Stimulated activated CD8-positive, alpha-beta memory T cell treated with anti-CD3 and anti-CD28 coated beads, Interleukin-4, amount 100 ng/mL, for 24 hours (primary cell): ENCODE measurements around the gene GABBR2.
"Not testable (repeated sequence)": the region's sequence is repeated elsewhere in the genome, so short reads cannot be mapped to it uniquely, and the experiment has no call there.

ENCODE experiments used
- DNase-seq: peaks from one replicate; pipeline ENCODE4 v3.0.0-alpha.2; 2020; ENCODE audit warnings: low read depth

GABBR2 gene

DNA sequence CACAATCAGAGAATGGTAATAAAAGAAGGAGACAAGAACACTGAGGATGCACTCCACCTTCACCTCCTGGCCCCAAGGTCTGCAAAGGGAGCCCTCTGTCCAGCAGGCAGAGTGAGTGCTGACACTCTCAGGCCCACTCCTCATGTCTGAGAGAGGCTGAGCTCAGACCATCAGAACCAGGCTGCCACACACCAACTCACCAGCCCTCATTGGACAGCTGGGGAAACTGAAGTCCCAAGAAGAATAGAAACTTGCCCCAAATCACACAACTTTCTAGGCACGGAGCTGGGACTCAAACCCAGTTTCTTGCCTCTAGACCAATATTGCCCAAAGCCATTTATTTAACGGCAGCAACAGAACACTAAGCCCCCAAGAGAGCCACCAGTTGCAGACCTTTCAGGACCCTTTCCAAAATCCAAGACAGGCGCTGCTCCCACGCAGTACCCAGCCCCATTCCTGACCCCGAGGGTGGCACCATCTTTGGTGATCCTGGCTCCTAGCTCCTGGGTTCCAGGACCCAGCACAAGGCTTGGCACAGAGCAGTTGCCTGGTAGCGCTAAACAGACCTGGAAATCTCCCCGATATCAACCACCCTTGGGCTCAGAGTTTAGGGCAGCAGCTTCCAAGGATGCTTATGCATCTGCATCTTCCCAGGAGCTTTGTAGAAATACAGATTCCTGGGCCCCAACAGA lies 192.4 kb downstream of the GABBR2 start:
- DNase-seq, result no peak

DNA sequence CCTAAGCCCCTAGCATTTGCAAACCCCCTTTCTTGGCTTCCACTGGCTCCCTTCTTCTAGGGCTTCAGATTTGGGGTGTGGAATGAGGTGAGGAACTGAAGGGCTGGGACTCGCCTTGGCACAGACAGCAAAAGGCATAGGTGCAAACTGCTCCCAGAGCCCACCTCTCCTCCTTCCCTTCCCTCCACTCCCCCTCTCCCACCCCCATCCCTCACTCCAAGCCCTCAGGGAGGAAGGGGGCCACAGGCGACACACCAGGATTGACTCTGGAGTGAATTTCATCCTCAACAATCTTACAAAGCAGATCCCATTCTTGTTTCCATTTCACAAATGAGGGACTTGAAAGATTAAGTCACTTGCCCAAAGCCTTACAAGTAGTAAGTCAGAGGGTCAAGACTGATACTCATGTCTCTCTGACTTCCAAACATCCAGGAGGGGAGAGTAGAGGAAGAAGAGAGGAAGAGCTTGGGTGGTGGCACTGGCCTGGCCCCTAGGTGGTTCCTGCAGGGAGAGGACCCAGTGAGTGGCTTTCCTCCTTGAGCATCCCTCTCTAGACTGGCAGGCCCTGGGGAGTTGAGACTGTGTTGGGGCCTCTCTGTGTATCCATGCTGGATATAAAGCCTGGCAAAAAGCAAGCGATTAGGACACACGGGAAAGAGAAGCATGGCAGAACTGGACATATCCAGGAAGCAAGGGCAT lies 193.1 kb downstream of the GABBR2 start:
- no peak for DNase-seq

DNA sequence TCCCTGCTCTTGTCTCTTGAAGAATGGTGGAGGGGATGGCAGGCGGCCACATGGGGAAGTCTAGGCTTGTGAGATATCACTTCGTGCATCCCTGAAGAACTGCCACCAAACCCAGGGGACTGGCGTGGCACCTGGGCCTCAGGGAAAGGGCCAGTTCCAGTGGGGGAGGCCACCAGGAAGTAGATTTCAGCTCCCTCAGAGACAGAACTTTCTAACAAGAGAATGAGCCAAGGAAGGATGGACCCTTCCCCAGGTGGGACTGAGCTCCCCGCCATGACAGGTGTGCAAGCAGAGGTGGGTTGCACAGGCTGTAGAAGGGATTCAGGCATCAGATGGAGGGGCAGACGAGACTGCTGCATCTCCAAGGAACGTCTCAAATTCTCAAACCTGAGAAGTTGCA lies 193.9 kb downstream of the GABBR2 start:
- no peak for DNase-seq

DNA sequence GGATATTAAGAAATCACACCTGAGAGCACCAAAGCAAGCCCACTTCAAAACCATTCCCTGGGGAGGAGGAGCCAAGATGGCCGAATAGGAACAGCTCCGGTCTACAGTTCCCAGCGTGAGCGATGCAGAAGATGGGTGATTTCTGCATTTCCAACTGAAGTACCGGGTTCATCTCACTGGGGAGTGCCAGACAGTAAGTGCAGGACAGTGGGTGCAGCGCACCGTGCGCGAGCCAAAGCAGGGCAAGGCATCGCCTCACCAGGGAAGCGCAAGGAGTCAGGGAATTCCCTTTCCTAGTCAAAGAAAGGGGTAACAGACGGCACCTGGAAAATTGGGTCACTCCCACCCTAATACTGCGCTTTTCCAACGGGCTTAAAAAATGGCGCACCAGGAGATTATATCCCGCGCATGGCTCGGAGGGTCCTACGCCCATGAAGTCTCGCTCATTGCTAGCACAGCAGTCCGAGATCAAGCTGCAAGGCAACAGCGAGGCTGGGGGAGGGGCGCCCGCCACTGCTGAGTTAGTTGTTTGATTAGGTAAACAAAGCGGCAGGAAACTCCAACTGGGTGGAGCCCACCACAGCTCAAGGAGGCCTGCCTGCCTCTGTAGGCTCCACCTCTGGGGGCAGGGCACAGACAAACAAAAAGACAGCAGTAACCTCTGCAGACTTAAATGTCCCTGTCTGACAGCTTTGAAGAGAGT lies 200.4 kb downstream of the GABBR2 start:
- DNase-seq, result not testable (repeated sequence)

DNA sequence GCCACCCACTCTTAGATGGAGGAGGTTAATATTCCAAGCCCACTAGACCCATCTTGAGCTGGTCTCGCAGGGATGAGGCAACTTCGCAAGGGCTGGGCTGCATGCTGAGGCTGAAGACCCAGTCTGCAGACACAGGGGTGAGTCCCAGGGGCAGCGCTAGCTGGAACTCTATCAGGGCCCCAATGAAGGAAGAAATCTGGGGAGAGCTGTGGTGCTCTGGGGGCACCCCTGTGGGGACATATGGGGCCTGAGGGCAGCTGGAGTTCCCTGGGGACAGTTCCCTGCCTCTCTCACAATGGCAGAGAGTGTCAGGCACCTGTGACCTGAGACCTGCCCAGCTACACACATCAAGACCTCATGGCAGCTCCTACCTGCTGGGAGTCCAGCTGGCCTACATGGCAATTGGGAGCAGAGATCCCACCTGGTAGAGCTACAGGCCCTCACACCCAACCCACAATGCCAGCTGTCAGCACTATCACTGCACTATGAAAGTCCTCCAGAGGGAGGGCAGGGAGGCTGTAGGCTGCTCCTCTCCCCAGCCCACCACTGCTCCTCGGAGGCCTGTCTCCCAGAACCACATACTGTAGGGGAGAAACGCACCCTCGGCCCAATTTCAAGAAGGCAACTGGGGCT lies 202.2 kb downstream of the GABBR2 start:
- DNase-seq, result no peak

DNA sequence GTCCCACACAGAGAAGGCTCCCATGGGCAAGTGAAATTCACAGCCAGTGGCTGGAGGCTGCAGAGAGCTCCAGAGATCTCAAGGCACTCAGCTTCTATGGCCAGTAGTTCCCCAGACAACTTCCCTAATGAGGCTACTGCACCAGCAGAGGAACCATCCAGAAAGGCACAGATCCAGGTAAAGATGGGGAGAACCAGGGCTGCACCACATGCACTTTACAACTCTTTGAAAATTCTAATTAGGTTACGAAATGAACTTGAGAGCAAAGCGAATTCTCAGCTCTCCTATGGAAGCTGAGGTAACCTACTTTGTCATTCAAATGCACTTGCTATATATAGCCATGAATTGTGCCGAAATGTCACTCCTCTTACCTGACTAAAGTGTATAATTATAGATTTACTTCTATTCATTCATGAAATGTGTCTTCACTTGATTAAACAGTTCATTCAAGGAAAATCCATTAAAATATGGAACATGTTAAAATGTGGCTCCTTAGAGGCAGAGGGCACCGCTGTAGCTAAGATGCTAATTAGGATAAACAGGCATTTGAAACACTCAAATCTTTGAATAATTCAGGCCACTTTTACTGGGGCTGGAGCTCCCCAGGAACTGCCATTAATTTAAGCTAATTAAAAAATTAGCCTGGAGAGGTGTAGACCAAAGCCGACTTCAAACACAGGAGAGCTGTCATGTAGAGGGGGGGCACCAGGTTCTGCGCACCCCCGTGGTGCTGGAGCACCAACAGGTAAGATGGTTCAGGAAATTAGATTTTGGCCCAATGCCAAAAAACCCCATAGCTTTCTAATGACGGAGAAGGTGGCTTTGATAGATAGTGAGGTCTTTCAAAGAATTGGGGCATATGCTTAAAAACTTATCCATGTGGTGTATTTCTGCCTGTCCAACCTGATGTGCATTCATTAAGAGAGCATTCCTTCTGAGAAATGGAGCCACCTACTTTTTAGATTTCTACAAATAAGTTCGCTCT lies 204.1 kb downstream of the GABBR2 start:
- no peak for DNase-seq

DNA sequence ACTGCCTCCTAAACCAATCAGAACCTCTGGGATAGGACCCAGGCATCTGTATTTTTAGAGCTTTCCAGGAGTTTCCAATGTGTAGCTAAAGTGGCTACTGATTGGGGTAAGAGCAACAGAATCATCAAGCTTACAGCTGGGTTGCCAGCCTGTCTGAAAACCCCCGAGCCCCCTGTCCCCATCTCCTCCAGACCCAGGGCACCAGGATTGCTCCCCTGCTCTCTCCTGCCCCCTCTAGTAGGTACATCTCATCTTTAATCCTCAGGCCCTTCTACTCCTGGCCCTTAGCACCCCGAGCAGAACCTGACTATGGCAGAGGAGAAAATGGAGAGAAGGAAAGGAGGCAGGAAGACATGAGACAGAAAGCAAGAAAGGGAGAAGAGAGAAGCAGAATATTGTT lies 204.9 kb downstream of the GABBR2 start:
- no peak for DNase-seq

DNA sequence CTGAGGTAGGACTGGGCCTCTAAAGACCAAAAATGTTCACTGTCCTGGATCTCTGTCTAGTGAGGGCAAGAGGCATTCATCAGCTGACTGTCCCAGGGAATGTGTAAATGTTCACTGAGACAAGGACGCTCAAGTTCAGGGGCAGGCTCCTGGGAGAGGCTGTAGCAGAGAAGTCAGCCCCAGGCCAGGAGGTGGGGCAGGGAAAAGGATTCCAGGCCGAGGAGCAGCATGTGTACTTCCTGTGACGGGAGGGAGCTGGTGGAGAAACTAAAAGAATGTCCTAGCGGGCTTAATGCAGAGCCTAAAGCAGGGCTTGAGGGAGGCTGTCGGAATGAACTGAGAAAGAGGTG lies 205.8 kb downstream of the GABBR2 start:
- no peak for DNase-seq

DNA sequence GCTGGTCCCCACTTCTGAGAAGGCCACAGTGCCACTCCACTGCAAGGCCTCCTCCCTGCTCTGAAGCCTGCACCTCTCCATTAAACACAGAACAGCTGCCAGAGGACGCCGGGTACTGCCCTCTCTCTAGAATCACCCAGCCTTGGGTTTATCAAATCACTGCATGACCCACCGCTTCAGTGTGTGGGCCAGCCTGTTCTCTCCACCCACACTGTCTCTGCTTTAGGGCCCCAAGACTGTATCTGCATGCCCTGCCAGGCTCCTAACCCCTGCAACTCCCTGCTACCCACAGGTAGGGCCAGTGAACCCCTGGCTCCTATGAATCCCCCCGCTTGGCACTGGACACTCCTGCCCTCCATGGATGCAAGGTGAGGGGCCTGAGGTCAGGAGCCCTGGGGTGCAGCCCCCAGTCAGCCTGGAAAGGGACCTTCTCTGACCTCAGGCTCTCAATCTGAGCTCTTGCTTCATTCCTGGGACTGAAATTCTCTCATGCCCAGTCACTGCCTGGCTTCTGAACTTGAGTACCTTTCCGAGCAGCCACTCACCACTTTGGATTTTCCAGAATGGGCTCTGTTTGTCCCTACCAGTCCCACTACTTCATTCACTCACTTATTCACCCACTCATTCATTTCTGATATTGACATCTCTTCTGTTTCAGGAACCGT lies 206.3 kb downstream of the GABBR2 start:
- DNase-seq, result no peak

DNA sequence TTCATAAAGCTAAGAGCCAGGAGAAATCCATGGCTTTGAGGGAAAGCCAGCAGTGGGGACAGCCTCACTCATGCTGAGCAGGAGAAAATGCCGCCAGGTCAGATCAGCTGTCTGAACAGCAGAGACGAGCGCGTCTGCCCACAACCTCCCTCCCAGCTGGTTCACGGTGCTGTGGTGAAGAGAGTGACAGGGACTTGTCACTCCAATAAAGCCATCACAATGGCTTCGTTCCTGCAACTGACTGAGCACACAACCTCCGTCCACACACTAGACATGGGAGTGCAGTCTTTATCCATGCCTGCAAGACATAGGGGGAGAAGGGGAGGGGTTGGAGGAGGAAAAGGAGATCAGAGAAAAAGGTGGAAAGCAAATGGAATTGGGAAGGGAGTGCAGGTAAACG lies 206.9 kb downstream of the GABBR2 start:
- no peak for DNase-seq

DNA sequence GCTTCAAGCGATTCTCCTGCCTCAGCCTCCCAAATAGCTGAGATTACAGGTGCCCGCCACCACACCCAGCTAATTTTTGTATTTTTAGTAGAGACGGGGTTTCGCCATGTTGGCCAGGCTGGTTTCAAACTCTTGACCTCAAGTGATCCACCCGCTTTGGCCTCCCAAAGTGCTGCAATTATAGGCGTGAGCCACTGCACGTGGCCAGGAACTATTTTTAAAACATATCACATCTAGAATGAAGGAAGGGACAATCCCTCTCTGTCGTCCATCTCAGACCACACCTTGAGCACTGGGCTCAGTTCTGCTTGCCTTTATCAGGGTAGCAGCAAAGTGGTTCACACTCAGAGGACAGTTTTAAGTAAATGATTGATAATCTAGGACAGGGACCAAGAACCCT lies 207.5 kb downstream of the GABBR2 start:
- not testable (repeated sequence) for DNase-seq

DNA sequence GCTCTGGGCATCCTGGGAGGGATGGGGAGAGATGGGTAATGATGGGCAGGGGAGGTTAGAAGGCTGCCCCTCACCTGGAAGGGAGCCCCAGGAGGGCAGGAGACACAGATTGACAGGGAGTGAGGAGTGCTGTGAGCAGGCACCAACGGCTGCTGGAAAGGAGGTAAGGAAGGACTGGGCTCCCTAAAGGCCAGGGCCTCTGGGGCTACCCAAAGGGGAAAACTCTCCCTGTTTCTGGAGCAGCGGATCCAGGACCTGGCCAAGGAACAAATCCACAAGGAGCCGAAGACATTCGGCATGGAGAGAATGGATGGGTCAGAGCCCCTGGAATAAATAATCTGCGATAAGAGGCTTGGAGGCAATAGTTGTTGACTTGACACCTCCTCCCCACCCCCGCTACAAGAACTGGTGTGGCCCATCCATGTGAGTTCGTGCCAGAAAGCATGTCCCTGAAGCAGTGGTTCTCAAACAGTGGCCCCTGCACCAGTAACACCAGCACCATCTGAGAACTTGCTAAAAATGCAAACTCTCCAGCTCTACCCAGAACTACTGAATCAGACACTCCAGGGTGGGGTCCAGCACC lies 208.3 kb downstream of the GABBR2 start:
- DNase-seq, result no peak

DNA sequence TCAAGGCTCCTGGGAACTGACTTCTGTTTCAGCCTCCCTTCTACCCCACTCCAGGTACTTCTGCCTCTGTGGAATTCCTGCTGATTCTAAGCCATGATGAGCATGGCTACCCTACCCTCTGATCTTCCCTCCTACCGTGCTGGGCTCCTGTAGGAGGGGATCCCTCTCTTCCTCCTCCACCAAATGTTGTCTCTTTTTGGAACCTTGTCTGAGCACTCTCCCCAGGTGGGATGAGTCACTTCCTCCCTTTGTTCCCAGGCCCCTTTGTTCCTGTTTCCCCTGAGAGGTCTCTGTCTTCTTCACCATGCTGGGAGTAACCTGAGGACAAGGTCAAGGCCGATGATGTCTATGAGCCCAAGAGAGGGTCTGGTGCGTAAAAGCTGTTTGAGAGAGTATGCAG lies 213.2 kb downstream of the GABBR2 start:
- DNase-seq, result no peak

DNA sequence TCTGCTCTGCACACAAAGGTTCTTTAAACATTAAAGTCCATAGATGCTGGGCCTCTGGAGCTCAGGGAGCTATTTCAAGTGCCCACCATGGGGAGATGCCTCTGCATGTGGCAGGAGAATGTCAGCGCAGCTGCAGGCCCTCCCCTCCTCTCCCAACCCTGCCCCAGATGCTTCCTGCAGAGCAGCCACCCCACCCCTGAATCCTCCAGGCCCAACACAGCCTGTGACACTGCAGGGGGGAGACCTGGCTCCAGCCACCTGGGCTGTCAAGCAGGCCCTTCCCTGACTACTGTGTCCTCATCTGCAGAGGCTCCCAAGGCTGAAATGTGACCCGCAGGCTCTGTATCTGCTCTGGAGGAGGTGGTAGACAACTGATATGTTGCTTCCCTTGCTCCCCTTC lies 213.9 kb downstream of the GABBR2 start:
- DNase-seq, result no peak

DNA sequence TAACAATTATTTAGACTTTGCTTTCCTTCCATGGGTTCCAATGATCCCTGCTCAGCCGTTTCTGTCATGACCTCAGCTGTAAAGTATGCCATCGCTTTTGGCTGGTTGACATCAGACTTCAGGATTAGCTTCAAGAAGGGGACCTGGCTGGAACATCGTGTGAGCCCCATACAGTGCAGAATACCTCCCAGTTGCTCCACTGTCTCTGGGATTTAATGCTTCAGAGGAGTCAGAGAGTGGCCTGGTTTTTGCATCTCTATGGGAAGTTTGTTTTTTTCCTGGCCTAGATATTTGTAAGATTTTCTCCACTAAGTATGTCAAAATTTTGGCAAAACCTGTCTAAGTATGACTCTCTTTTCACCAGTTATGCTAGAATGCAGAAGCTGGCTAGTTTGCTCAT lies 216.9 kb downstream of the GABBR2 start:
- no peak for DNase-seq

DNA sequence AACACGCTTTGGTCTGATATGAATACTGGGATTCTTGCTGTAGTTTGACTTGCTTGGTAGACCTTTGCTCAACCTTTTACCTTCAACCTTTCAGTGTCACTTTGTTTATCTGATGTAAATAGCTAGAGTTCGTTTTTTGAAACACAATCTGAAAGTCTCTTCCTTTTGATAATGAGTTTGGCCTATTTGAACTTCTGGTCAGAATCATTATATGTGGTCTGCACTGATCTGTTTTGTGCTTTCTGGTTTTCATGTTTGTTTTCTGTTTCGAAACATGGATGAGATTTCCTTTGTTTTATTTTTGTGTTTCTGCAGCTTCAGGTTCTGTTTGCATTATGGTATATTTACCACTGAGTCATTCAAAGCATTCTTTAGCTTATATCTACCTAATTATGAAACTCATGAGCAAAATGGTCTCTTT lies 217.5 kb downstream of the GABBR2 start:
- no peak for DNase-seq

DNA sequence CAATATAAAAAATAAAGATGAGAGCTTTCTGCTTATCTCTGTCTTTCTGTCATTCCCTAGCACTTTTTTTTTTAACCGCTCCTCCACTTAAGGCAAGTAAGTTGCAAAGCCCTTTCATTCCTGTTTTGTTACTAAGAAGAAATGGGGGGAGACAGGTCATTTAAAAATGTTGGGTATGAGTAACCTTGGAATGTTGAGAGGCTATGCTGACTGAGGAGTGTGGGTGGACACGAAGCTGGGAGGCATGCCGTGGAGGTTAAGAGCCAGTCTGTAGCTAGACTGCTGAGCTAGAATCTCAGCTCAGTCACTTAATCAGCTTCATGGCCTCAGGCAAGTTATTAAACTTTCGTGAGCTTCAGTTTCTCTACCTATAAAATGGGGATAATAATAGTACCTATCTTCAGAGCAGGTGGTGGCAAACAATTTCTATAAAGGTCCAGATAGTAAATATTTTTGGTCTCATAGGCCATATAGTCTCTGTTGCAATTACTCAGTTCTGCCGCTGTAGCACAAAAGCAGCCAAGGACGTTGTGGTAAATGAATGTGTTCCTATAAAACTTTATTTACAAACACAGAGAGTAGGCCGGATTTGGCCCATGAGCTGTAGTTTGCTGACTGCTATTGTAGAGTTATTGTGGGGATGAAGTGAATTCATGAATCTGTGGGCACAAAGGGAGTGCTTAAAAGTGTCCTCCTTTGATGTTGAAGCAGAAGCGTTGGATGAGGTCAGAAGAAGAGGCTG lies 220.0 kb downstream of the GABBR2 start:
- DNase-seq, result no peak

DNA sequence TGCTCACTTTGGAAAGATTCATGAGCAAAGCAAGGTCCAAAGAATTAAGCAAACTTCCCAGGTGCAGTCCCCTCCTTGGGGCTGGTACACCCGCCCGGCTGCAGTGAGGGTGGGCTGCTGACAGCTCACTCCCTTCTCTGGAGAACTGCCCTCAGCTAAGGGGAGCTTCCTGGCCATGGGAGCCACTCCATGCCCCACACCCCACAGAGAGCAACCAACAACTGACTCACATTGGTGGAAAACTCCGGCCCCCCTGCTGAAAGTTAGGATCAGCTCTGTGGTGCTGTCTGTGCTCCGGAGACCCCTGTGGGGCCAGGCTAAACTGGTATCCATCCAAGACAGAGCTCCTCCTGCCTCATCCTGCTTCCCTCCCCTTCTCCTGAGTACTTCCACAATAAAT lies 223.0 kb downstream of the GABBR2 start:
- DNase-seq, result no peak

DNA sequence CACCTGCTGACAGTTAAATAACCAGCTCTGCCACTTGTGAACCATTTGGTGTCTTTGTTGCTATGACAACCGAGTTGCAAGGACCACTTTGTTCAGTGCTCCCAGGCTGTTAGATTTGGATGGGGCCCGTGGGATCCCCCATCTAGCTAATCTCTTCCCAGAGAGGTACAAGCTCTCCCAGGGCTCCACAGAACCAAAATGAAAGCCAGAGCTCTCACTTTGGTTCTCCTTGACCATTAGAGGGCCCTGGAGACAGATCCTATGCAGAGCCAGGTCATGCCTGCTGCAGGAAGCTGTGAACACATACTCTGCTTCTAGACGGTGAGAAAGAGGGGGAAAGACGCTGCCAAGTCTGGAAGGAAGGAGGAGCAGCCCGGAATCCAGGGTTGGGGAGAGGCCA lies 224.6 kb downstream of the GABBR2 start:
- no peak for DNase-seq

DNA sequence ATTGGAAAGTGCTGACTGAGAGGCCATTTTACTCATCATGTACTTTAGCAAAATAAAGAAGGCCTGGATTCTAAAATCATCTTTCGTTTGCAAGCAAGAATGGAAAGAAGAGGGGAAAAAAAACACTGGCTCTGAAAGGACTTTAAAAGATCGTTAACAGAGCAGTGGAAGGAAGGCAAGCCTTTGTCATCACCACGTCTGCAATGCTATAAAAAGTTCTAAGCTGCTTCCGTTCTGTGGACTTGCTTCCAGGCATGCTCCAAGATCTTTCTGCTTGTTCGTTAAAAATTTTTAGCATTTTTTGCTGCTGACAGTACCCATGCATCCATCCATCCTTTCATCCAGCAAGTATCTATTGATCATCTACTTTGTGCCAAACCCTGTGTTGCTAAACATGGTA lies 226.5 kb downstream of the GABBR2 start:
- no peak for DNase-seq
